Activated CD4-positive, alpha-beta memory T cell treated with anti-CD3 and anti-CD28 coated beads, Interleukin-2, amount 10 ng/mL, durations not matched to agents 7 days and 5 days (primary cell): ENCODE measurements around the gene CHSY1. TPM values are rescaled to one million over a fixed set of nuclear protein-coding genes. Genes with fewer than 3 reads are reported as not detected.

Experiments
- CTCF ChIA-PET: fragments of 350-600 bp; sonication (Branson Sonifier 250); formaldehyde crosslinking; loops from one replicate; lab custom pipeline; 2021; ENCODE audit warnings: antibody characterized with exemption, inconsistent platforms; lab: Charles Lee
- POLR2A ChIA-PET: fragments of 350-600 bp; sonication (Branson Sonifier 250); formaldehyde crosslinking; loops from one replicate; lab custom pipeline; 2021; ENCODE audit warnings: antibody characterized with exemption; lab: Charles Lee
- DNase-seq: peaks from one replicate; pipeline ENCODE4 v3.0.0-alpha.2; 2020
- H3K27ac Mint-ChIP-seq: one replicate; pipeline ENCODE4 v1.8.0; 2021; ENCODE audit warnings: mild to moderate bottlenecking, mixed read lengths
- H3K27me3 Mint-ChIP-seq: one replicate; pipeline ENCODE4 v1.8.0; 2021; ENCODE audit warnings: mixed read lengths
- H3K36me3 Mint-ChIP-seq: one replicate; pipeline ENCODE4 v1.8.0; 2021; ENCODE audit warnings: low read depth, mixed read lengths
- H3K4me1 Mint-ChIP-seq: one replicate; pipeline ENCODE4 v1.8.0; 2021; ENCODE audit warnings: mixed read lengths
- H3K4me3 Mint-ChIP-seq: one replicate; pipeline ENCODE4 v1.8.0; 2021; ENCODE audit warnings: mild to moderate bottlenecking, mixed read lengths
- H3K9me3 Mint-ChIP-seq: one replicate; pipeline ENCODE4 v1.8.0; 2021; ENCODE audit warnings: mixed read lengths
- total RNA-seq, 2 experiments: library from RNA; stranded (reverse); gene quantifications; one replicate each; pipeline ENCODE4 v1.2.3, GENCODE V29; 2021

CHSY1 gene
- total RNA-seq, 2 experiments from 2014 or later = 61.7 to 62.0 TPM

- Mint-ChIP-seq H3K27me3 (no peaks in the 10 kb centered on the region), H3K4me1 (peaks cover 37% of the 10 kb centered on the region), H3K9me3 (peaks cover 6% of the 10 kb centered on the region), H3K4me3 (no peak overlapping the region), H3K27ac (no peak overlapping the region), H3K36me3 (peaks cover 10% of the 10 kb centered on the region)
- CTCF ChIA-PET = interaction anchor here (1.1 kb wide), 2 partner anchors 11 to 29 kb away, joined by 3 to 4 read pairs; no protein-coding TSS in a partner anchor
- POLR2A ChIA-PET = no interaction called here
- no peak for DNase-seq
Observed at GRCh38 chr15:101138086-101138660, 113.7 kb downstream of the CHSY1 start.

GRCh38 chr15:101137312-101137940 is 114.4 kb downstream of the CHSY1 start:
- peak overlapping the region; percentile 67 for H3K27ac Mint-ChIP-seq
- H3K4me3 Mint-ChIP-seq = no peak overlapping the region
- POLR2A ChIA-PET = no interaction called here
- no peaks in the 10 kb centered on the region for H3K27me3 Mint-ChIP-seq
- peaks cover 10% of the 10 kb centered on the region for H3K36me3 Mint-ChIP-seq
- H3K9me3 Mint-ChIP-seq = peaks cover 6% of the 10 kb centered on the region
- peak; percentile 51 for DNase-seq
- CTCF ChIA-PET = interaction anchor here (1.0 to 1.1 kb wide), 3 partner anchors 9 to 30 kb away, joined by 3 to 4 read pairs (median 3); no protein-coding TSS in a partner anchor
- peaks cover 37% of the 10 kb centered on the region for H3K4me1 Mint-ChIP-seq

- peaks cover 6% of the 10 kb centered on the region for H3K9me3 Mint-ChIP-seq
- H3K4me3 Mint-ChIP-seq = no peak overlapping the region
- CTCF ChIA-PET = interaction anchor here (1.0 to 1.3 kb wide), 2 partner anchors 8 to 153 kb away, joined by 3 to 4 read pairs; no protein-coding TSS in a partner anchor
- peaks cover 10% of the 10 kb centered on the region for H3K36me3 Mint-ChIP-seq
- peaks cover 37% of the 10 kb centered on the region for H3K4me1 Mint-ChIP-seq
- no peaks in the 10 kb centered on the region for H3K27me3 Mint-ChIP-seq
- DNase-seq = no peak
- H3K27ac Mint-ChIP-seq = peak overlapping the region; percentile 67
- POLR2A ChIA-PET = interaction anchor here (1.4 kb wide), 1 partner anchor 14 kb away, joined by 3 read pairs; no protein-coding TSS in a partner anchor
Observed at GRCh38 chr15:101136381-101137268, 115.2 kb downstream of the CHSY1 start.

- Mint-ChIP-seq H3K36me3 (peaks cover 12% of the 10 kb centered on the region), H3K4me1 (peaks cover 39% of the 10 kb centered on the region), H3K27me3 (peaks cover 4% of the 10 kb centered on the region), H3K9me3 (peaks cover 6% of the 10 kb centered on the region), H3K27ac (peak overlapping the region; percentile 34), H3K4me3 (no peak overlapping the region)
- ChIA-PET CTCF (interaction anchor here (1.0 to 1.3 kb wide), 2 partner anchors 127 to 154 kb away, joined by 3 to 4 read pairs; no protein-coding TSS in a partner anchor), POLR2A (interaction anchor here (1.4 kb wide), 1 partner anchor 14 kb away, joined by 3 read pairs; no protein-coding TSS in a partner anchor)
- DNase-seq = peak; percentile 21
Observed at GRCh38 chr15:101135532-101136166, 116.2 kb downstream of the CHSY1 start.

- Mint-ChIP-seq H3K27ac (no peak overlapping the region), H3K4me3 (no peak overlapping the region), H3K36me3 (peaks cover 16% of the 10 kb centered on the region), H3K4me1 (peaks cover 42% of the 10 kb centered on the region), H3K27me3 (peaks cover 8% of the 10 kb centered on the region), H3K9me3 (peaks cover 9% of the 10 kb centered on the region)
- CTCF ChIA-PET = interaction anchor here (1.0 kb wide), 1 partner anchor 126 kb away, joined by 3 read pairs; no protein-coding TSS in a partner anchor
- no peak for DNase-seq
- POLR2A ChIA-PET = interaction anchor here (0.7 to 1.1 kb wide), 2 partner anchors 44 to 117 kb away, joined by 3 read pairs; partner anchors contain the start of gene CHSY1
Observed at GRCh38 chr15:101134780-101135179, 117.1 kb downstream of the CHSY1 start.

- Mint-ChIP-seq H3K9me3 (peaks cover 9% of the 10 kb centered on the region), H3K4me3 (no peak overlapping the region), H3K4me1 (peaks cover 42% of the 10 kb centered on the region), H3K27ac (no peak overlapping the region), H3K27me3 (peaks cover 8% of the 10 kb centered on the region), H3K36me3 (peaks cover 16% of the 10 kb centered on the region)
- ChIA-PET CTCF (no interaction called here), POLR2A (interaction anchor here (1.1 kb wide), 1 partner anchor 43 kb away, joined by 3 read pairs; no protein-coding TSS in a partner anchor)
- DNase-seq = no peak
Observed at GRCh38 chr15:101133751-101134261, 118.0 kb downstream of the CHSY1 start.

GRCh38 chr15:101133181-101133460 is 118.7 kb downstream of the CHSY1 start:
- Mint-ChIP-seq H3K36me3 (peaks cover 21% of the 10 kb centered on the region), H3K27ac (no peak overlapping the region), H3K4me1 (peaks cover 42% of the 10 kb centered on the region), H3K9me3 (peaks cover 9% of the 10 kb centered on the region), H3K27me3 (peaks cover 8% of the 10 kb centered on the region), H3K4me3 (no peak overlapping the region)
- POLR2A ChIA-PET = no interaction called here
- CTCF ChIA-PET = no interaction called here
- DNase-seq = no peak

GRCh38 chr15:101132390-101133180 is 119.3 kb downstream of the CHSY1 start:
- CTCF ChIA-PET = no interaction called here

GRCh38 chr15:101131489-101132389 is 120.1 kb downstream of the CHSY1 start:
- no peak for DNase-seq
- Mint-ChIP-seq H3K4me3 (no peak overlapping the region), H3K9me3 (peaks cover 9% of the 10 kb centered on the region), H3K4me1 (peaks cover 44% of the 10 kb centered on the region), H3K27me3 (peaks cover 8% of the 10 kb centered on the region), H3K27ac (no peak overlapping the region), H3K36me3 (peaks cover 27% of the 10 kb centered on the region)
- CTCF ChIA-PET = interaction anchor here (0.8 to 1.0 kb wide), 2 partner anchors 126 to 127 kb away, joined by 3 read pairs; no protein-coding TSS in a partner anchor
- POLR2A ChIA-PET = no interaction called here

More at GRCh38 chr15:101132390-101133180, 119.3 kb downstream of the CHSY1 start:
- peaks cover 8% of the 10 kb centered on the region for H3K27me3 Mint-ChIP-seq
- H3K4me1 Mint-ChIP-seq = peaks cover 44% of the 10 kb centered on the region
- peaks cover 26% of the 10 kb centered on the region for H3K36me3 Mint-ChIP-seq
- DNase-seq = no peak
- peaks cover 9% of the 10 kb centered on the region for H3K9me3 Mint-ChIP-seq
- H3K27ac Mint-ChIP-seq = no peak overlapping the region
- no peak overlapping the region for H3K4me3 Mint-ChIP-seq
- POLR2A ChIA-PET = no interaction called here

GRCh38 chr15:101129851-101130380 is 121.9 kb downstream of the CHSY1 start:
- H3K36me3 Mint-ChIP-seq = peaks cover 20% of the 10 kb centered on the region
- H3K27me3 Mint-ChIP-seq = peaks cover 8% of the 10 kb centered on the region
- H3K9me3 Mint-ChIP-seq = peaks cover 9% of the 10 kb centered on the region
- peaks cover 44% of the 10 kb centered on the region for H3K4me1 Mint-ChIP-seq
- CTCF ChIA-PET = no interaction called here
- no peak overlapping the region for H3K4me3 Mint-ChIP-seq
- no peak overlapping the region for H3K27ac Mint-ChIP-seq
- no peak for DNase-seq
- POLR2A ChIA-PET = interaction anchor here (0.7 kb wide), 1 partner anchor 38 kb away, joined by 4 read pairs; no protein-coding TSS in a partner anchor
